ENCODE data around the gene MAPK1IP1L.
A peak's percentile ranks its signal among the peaks of the same experiment; 100 is the strongest.
"Not testable (repeated sequence)": the region's sequence is repeated elsewhere in the genome, so short reads cannot be mapped to it uniquely, and the experiment has no call there.

MAPK1IP1L gene

GRCh38 chr14:55054098-55054497 lies 2.7 kb downstream of the MAPK1IP1L start:
- no peak for DNase-seq (ENCODE audit: low spot score)

- DNase-seq (ENCODE audit: low spot score), result no peak
Measured at GRCh38 chr14:55057919-55058318, 6.5 kb downstream of the MAPK1IP1L start.

GRCh38 chr14:55059333-55059732 lies 7.9 kb downstream of the MAPK1IP1L start:
- no peak for DNase-seq (ENCODE audit: low spot score)

DNA sequence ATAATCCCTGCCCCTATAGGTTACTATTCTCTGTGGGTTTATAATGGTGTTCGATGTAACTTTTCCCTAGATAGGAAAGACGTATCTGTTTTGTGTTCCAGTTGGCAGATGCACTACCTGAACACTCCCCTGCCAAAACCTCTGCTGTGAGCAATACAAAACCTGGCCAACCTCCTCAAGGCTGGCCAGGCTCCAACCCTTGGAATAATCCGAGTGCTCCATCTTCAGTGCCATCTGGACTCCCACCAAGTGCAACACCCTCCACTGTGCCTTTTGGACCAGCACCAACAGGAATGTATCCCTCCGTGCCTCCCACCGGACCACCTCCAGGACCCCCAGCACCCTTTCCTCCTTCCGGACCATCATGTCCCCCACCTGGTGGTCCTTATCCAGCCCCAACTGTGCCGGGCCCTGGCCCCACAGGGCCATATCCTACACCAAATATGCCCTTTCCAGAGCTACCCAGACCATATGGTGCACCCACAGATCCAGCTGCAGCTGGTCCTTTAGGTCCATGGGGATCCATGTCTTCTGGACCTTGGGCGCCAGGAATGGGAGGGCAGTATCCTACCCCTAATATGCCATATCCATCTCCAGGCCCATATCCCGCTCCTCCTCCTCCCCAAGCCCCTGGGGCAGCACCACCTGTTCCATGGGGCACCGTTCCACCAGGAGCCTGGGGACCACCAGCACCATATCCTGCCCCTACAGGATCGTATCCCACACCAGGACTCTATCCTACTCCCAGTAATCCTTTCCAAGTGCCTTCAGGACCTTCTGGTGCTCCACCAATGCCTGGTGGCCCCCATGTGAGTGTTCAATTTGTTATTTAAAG lies 11.3 kb downstream of the MAPK1IP1L start:
- DNase-seq (ENCODE audit: low spot score), result no peak

GRCh38 chr14:55064896-55065295 lies 13.4 kb downstream of the MAPK1IP1L start:
- DNase-seq (ENCODE audit: low spot score), result not testable (repeated sequence)

DNA sequence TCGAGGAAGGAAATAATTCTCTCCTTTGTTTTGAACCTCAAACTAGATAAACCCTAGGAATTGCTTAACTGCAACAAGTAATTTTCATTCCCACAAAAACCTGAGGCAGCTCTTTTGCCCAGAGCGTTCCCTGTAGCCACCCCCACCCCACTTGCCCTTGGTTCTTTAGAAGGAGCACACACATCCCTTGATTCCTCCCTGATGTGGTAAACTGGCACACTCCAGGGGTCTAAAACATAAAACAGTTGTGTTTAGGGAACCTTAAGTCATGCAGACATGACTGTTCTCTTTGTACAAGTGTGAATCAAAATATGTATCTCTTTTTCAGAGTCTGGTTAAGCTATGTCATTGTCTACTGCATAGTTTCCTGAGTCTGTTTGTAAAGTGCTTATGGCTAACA lies 14.0 kb downstream of the MAPK1IP1L start:
- no peak for DNase-seq (ENCODE audit: low spot score)

DNA sequence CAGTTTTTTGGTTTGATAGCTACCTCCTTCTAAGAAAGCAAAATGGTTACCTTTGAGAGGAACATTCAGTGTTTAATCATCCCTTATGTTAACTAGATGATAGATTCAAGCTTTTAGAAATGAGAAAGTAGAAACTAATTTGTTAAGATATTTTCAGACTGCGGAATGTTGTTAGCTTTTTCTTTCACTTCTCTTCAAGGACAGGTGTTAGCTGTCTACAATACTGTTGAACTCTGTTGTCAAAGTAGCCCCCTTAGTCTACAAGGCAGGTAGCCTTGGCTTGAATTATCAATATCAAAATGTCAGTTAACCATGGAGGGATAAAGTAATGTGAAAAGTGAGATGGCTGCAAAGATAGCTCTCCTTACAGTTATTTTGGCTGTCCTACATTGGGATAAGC lies 14.8 kb downstream of the MAPK1IP1L start:
- DNase-seq (ENCODE audit: low spot score), result no peak

- DNase-seq (ENCODE audit: low spot score), result peak; percentile 28
Measured at GRCh38 chr14:55070981-55071411, 19.5 kb downstream of the MAPK1IP1L start.

DNA sequence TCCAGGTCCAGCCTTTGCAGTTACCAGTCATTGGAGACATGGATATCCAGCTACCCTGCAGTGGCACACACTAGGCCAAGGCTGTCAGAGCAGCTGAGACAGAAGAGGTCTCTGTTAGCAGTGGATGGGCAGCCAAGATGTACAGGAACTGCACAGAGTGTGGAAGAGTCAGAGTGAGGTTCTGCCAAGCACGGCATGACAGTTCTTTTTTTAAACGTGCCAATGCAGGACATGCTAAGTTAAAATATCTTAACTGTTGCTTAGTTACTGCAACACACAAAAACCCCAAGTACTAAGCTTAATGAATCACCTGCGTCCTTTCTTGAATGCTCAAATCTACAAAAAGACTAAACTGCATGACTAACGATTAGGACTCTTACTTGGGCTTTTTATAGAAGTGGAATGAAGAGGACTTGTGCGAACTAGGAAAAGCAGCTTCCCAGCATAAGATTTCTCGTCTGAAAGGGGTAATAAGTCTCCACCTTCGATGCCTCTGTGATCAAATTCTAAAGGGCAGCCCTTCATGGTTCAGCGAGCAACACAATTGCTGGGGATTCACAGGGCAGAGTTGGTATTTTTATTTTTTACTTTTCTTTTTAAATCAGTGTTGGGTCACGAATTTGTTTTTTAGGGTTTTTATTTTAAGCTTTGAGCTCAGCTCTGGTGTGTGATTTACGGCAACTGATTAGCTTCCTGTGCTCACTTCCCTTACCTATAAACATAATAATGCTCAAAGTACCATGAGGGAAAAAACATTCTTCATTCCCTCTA lies 20.6 kb downstream of the MAPK1IP1L start:
- no peak for DNase-seq (ENCODE audit: low spot score)

DNA sequence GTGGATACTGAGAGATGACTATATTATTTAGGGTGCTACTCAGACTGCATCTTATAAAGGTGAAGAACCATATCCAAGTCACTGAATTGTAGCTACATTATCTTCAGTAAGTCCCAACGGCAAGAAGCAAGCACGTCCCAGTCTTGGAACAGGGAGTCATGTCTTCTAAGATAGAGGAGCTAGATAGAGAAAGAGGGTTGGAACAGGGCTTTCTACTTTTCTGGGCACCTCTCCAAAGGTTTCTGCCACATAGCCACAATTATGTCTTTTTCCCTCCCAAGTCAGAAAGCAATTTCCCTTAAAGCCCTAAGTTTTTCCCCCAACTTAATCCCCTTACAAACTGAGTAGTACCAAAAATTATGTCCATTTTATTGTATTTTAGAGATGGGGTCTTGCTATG lies 22.4 kb downstream of the MAPK1IP1L start:
- no peak for DNase-seq (ENCODE audit: low spot score)

DNA sequence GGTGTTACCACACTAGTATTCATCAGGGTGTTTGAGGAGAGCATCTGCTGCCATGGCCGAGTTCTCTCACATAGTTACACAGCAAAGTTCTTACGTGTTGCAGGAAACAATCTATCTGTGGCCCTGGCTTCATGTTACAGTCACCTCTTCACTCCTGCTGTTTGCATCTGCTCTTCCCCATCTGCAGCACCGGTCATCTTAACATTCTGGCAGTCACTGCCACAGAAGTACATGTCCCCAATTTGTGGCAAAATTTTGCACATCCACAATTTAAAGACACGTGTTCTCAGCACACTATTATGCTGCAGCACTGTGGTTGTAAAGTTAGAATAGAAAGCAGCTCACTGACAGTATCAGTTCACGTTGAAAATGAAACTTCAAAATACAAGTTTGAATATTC lies 23.2 kb downstream of the MAPK1IP1L start:
- no peak for DNase-seq (ENCODE audit: low spot score)

DNA sequence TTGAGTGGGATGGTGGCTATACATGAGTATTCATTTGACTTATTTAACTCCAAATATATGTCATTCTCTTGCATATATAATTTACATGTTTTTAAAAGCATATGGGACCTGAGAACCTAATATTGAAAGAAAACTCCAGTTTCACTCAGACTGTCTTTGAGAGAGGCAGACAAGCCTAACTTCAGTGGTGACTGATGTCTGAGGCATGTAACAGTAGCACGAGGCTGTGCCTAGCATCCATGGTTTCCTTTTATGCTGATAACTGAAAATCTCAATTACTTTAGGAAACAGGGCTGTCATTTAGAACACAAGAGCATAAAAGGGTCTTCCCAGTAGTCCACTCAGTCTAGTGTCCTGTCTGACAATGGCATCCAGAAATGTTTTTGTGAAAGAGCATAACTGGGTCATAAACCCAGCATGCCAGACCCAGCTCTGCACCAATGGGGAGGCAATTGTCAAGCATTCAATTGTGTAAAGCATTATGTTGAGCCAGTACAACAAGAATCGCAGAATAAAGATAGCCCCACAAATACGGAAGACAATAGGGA lies 24.3 kb downstream of the MAPK1IP1L start:
- no peak for DNase-seq (ENCODE audit: low spot score)

- DNase-seq (ENCODE audit: low spot score), result peak; percentile 91
Measured at GRCh38 chr14:55077170-55078151, 26.0 kb downstream of the MAPK1IP1L start.

DNA sequence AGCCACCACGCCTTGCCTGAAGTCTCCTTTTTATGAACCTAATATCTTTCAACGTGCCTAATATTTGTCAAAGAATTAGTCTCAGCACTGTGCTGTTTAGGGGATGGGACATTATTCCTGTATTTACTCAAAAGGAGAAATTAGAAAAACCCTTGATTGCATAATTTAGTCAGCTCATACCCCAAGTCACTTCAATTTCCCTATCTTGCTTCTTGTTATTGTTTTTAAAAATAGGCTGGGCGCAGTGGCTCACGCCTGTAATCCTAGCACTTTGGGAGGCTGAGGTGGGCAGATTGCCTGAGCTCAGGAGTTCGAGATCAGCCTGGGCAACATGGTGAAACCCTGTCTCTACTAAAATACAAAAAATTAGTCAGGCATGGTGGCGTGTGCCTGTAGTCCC lies 28.5 kb downstream of the MAPK1IP1L start:
- not testable (repeated sequence) for DNase-seq (ENCODE audit: low spot score)

DNA sequence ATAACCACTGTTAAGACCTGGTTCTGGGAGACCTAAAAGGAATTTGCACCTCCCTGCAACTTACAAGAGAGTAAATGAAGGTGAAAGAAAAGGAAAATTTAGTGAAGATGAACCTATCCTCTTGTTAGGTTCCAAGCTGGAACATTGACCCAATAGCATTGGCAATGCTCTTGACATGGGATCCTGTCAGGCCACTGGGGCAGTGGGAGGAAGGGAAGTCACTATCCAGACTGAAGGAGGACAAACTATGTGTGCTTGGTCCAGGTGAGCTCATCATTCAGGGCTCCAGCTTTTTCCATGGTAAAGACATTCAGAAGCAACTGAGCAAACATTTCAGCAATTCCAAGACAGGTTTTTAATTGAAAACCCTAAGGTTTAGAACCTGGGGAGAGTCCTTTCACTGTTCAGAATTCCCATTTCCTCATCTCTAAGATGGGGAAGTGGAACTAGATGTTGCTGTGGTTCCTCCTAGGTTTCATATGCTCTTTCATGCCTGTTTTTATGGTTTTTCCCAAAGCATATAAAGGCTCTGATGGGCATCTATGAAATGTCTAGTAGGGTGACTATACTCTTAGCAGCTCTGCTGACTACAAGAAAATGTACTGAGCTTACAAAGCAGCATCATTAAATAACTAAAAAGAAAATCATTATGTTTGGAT lies 33.1 kb downstream of the MAPK1IP1L start:
- DNase-seq (ENCODE audit: low spot score), result no peak

DNA sequence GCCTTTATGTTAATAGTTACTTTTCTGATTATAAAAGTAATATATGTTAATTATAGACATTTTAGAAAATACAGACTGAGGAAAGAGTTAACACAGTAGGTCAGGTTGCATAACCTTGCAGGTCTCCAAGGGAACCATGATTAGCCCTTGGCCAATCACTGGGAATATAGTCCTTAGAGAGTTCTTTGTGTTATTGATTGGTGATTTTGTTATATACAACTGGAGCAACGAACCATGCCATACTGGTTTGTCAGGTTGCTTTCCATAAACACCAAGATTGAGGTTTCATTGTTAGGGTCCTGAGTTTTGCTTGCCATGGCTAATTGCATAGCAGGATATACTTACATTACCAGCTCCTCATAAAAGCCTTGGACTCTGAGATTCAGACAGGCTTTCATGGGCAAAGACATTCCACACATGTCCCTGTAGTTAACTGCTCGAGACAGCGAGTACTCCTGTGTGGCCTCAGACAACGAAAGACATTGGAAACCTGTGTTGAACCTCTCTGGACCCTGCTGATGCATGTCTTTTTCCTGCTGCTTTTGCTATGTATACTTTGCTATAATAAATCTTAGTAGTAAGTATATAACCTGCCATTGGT lies 33.7 kb downstream of the MAPK1IP1L start:
- DNase-seq (ENCODE audit: low spot score), result no peak

DNA sequence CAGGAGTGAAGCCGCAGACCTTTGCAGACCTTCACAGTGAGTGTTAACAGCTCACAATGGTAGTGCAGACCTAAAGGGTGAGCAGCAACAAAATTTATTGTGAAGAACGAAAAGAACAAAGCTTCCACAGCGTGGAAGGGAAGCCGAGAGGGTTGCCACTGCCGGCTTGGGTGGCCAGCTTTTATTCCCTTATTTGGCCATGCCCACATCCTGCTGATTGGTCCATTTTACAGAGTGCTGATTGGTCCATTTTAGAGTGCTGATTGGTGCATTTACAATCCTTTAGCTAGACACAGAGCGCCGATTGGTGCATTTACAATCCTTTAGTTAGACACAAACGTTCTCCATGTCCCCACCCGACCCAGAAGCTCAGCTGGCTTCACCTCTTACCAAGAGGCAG lies 35.5 kb downstream of the MAPK1IP1L start:
- DNase-seq (ENCODE audit: low spot score), result no peak

GRCh38 chr14:55088356-55088755 lies 36.9 kb downstream of the MAPK1IP1L start:
- DNase-seq (ENCODE audit: low spot score), result no peak

DNA sequence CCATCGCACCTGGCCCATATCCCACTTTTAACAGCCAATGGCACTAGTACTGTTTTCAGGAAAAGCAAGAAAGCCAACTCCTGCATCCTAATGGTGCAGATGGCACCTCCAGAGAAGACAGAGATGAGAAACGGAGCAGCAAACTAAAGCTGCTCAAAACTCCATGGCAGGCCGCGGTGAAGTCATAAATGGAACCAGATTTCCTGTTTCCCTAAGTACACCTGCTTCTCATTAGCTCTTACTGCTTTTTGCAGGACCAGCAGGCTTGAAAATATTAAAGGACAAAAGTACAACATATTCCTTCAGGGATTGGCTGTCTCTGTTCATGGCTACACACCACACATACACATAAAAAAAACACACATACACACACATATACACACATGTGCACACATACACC lies 40.9 kb downstream of the MAPK1IP1L start:
- DNase-seq (ENCODE audit: low spot score), result no peak

GRCh38 chr14:55094292-55095157 lies 43.1 kb downstream of the MAPK1IP1L start:
- DNase-seq (ENCODE audit: low spot score), result no peak

All from LoVo (cell line).